Right renal pelvis (tissue), 4 donors: ENCODE results near the gene ATXN1. TPM values are rescaled to one million over a fixed set of nuclear protein-coding genes. Genes with fewer than 3 reads are reported as not detected.

Experiments used
- DNase-seq, 4 donors: peaks; one replicate each; pipeline ENCODE4 v3.0.0-alpha.2; 2013; ENCODE audit warnings: low read depth in 4 of 4, low spot score in 3 of 4, missing footprints in 1 of 4
- polyA plus RNA-seq, 4 donors: library from polyadenylated mRNA; unstranded; fragments of 120-200 nt; gene quantifications; one replicate each; pipeline ENCODE4 v1.2.1, GENCODE V29; 2013; ENCODE audit not compliant: insufficient read length in 4 of 4

The ATXN1 gene
- polyA plus RNA-seq, 4 donors = 17.2 to 22.0 (median 20.8) TPM

DNA sequence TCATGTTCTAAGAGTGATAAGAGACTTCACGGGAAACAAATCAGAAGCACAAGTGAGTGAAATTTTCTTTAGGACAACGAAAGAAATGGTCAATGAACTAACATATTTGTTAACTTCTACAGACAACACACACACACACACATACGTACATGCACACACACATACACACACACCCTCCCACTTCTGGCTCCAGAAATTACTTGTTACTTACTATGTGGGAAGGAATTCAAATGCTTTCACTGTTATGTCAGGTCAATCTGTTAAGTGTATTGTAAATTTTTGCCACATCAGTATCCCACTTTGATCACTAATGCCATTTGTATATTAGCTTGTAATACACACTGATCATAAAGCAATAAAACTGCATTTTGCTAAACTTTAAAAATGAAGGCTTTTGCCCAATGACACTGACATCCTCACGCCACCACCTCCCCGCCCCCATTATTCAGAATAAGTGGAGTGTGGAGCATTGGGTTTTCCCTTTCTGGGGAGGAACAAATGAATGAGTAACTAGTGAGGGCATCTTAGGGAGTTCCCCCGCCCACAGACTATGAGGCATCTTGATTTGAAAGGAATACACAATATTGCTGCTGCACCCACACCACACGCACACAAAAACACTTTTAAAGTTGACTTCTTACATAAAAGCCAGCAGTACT lies 76.2 kb downstream of the ATXN1 start:
- no peak for DNase-seq

DNA sequence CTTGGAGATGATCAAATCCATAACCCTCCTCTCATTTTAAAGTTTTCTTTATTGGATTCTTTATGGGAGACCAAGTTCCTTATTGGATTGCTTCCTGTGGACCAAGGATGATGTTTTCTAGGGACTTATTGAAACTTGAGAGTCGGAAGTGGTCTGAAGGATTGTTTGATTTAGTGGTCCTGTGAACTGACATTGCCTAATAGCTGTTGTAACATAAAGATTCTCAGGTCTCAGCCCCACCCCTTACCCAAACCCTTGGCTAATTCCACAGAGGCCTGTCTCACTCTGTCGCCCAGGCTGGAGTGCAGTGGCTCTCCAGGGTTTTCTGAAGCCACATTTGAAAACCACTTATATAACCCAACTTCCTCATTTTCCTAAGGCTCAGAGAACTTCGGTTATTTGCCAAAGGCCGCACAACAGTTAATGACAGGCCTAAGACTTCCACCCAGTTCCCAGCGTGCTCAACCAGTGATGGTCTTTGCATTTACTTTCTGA lies 77.0 kb downstream of the ATXN1 start:
- DNase-seq = no peak

GRCh38 chr6:16683641-16684194 lies 77.5 kb downstream of the ATXN1 start:
- DNase-seq = no peak

- no peak for DNase-seq
Measured at GRCh38 chr6:16681260-16681873, 79.9 kb downstream of the ATXN1 start.

DNA sequence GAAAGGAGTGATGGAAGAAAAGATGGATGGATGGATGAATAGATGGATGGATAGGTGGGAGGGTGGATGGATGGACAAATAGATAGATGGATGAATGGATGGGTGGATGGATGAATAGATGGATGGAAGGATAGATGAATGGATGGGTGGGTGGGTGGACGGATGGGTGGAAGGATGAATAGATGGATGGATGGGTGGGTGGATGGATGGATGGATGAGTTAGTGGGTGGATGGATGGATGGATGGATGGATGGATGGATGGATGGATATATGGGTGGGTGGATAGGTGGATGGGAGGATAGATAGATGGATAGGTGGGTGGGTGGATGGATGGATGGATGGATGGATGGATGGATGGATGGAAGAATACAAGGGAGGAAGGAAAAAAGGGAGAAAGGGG lies 82.2 kb downstream of the ATXN1 start:
- DNase-seq = no peak

DNA sequence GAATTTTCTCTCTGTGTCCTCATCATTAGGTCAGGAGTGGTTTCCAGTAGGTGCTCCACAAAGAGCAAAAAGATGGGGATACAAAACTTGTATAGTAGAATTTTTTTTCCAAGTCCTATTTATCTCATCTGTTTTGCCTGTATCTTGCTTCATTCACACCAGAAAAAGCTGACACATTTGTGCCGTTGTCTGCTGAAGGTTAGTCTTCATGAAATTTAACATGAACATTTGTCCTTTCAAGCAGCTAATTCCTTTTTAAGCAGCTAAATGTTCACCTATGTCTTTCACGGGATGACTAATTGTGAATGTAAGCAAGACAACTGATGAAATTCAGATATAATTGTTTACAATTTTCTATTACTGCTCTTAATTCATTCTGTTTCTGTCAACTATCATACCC lies 83.8 kb downstream of the ATXN1 start:
- no peak for DNase-seq

- no peak for DNase-seq
Measured at GRCh38 chr6:16676978-16677377, 84.3 kb downstream of the ATXN1 start.

GRCh38 chr6:16676376-16676775 lies 84.9 kb downstream of the ATXN1 start:
- DNase-seq = no peak

DNA sequence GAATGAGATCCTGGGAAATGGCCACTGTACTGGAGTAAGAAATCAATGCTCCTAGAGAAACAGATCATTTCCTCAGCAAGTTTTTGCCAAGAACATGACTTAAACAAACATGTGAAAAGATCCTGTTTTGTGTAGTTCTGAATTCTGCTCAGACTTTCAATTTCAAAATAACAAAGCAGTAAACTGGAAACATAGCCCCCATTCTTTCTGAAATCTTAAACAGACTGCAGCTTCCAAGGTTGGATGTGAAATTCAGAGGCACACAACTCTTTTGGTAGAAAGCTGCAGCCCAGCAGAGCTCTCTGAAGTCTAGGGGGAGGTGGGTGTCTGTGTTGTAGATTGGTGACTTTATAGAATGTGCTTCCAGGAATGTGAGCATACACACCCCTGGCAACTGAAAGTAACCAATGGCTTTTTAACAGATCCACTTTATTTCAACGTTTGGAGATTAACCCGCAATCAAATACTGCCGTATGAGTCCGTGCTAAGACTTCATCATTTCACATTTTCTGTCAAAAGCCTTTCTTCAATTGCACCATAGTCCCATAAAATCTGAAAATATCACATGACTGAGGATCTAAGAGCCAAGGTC lies 86.4 kb downstream of the ATXN1 start:
- no peak for DNase-seq

GRCh38 chr6:16673011-16673797 lies 88.1 kb downstream of the ATXN1 start:
- DNase-seq = no peak

DNA sequence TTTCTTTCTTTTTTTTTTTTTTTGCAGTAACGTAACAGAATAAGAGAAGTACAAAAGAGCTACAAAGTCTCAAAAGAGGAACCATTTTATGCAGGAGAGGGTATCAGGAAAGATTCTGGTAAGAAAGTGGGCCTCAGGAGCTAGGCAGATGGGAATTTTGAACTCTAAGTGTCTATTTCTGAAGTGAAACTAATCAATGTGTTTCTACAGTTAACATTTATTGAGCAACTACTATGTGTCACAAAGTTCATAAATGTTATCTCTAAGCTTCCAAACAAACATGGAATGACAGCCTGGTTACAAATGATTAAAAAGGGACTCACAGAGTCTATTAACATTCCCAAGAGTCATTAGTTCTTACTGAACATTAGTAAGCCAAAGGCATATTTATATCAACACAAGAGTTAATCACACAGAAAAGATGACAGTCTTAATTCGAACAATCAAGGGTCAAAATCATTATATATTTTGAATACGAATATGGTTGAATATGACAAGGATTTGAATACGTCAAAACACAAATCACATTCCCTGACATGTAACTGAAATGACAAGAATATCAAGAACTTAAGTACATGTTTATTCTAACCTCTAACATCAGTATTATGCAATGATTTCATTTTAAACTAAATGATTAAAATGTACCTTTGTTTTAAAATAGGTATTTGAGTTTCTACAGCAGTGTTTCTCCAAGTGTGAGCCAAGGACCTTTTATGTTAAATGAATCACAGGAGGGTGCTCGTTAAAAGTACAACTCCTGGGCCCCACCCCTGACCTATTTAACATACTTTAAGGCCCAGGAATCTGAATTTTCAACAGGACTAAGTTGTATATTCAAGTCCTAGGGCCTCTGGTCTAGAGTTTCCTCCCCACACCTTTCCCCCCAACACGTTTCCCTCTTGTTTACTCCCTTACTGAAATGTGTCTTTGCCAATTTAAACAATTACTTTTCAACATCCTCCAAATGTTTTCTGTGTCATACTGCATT lies 89.7 kb downstream of the ATXN1 start:
- DNase-seq = no peak

GRCh38 chr6:16670617-16671051 lies 90.6 kb downstream of the ATXN1 start:
- DNase-seq = no peak

DNA sequence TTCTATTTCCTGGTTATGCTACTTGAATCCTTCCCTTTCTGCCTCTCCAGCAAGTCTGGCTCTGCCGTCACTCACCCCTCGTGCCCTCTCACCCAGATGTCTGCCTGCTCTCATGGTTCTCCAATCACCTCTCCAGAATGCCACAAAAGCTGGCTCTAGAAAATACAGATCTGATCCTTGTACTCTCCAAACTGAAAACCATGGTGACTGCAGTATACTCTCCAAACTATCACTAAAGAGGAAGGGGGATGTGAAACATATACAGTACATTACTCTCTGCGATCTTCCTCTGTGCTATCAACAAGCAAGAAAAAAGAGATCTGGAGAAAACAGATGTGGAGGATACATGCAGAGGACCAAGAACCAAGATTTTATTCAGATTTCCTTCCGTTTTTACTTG lies 91.1 kb downstream of the ATXN1 start:
- DNase-seq = no peak

DNA sequence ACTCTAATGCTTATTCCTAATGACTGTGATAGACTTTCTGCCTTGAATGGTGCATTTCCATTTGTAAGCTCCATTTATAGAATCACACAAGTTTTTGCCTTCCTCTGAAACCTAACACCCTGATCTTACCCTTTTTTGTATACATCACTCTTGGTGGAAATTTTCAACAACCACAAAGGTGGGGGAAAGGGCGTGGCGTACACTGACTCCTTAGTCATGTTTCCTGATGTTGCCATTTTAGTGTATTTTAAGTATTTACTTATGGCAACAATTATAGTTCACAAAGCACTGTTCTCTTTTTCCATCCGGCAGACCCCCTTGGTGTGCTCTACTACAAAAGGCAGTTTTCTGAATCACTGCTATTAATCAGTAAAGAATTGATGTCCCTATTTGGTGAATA lies 92.0 kb downstream of the ATXN1 start:
- DNase-seq = no peak

- no peak for DNase-seq
Measured at GRCh38 chr6:16667509-16667908, 93.8 kb downstream of the ATXN1 start.

DNA sequence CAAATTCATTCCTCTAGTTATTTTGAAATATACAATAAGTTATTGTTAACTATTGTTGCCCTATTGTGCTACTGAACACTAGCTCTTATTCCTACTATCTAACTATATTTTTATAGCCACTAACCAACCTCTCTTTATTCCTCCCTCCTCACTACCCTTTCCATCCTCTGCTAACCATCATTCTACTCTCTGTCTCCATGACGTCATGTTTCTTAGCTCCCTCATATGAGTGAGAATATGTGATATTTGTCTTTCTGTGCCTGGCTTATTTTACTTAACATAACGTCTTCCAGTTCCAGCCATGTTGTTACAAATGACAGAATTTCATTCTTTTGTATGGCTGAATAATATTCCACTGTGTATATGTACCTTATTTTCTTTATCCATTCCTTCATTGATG lies 95.3 kb downstream of the ATXN1 start:
- no peak for DNase-seq

DNA sequence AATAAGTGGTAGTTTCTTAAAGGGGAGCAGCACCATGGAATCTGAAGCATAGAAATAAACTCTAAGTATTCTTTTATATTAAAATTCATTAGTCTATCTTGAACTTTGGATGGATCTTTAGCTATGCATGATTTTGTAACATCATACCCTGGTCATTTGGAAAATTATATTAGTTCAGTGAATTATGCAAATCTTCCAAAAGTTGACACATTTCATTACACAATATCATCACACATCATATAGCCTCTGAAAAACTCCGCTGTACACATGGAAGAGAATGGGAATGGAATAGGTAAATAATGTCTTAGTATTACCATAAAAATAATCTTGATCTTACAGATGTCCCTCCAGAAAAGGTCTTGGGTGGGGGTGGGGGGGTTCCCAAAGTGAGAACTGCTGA lies 96.1 kb downstream of the ATXN1 start:
- DNase-seq = no peak

DNA sequence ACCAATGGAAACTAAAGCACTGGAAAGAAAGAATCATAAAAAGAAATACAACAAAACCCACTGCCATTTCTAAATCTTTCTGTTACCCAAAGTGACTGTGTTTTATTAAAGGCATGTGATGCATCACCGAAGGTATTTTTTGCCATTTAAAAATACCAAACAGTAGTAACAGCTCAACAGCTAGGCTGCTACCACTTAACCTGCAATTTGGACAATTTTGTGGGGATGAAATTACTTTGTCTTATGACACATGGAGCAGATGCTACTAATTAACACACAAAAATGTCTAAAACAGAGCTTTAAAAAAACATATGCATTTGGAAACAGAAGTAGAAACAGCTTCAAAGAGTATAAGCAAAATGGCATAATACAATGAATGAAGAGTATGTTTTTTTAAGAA lies 97.4 kb downstream of the ATXN1 start:
- no peak for DNase-seq

DNA sequence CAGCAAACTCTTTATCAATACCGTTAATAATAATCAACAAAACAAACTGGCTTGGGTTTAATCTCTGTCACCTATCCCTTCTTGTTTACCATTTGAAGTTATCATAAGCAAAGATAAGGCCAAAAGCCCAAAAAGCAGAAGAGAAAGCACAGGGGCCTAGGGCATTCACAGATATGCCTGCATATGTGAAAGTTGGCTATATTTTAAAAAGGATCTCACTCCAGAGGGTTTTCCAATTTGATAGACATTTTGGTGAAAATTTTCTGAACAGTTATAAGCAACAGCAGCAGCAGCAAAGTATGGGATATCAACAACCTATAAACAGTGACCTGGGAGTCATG lies 101.1 kb downstream of the ATXN1 start:
- no peak for DNase-seq
